Measurements from ENCODE around the gene TMEM151B. TPM values are rescaled to one million over a fixed set of nuclear protein-coding genes. Genes with fewer than 3 reads are reported as not detected.

The TMEM151B gene
- total and polyA plus RNA-seq, 2 of the 13 experiments (the other 11 are each of a cell fraction or from before 2014, with no cell fraction given): not detected

DNA sequence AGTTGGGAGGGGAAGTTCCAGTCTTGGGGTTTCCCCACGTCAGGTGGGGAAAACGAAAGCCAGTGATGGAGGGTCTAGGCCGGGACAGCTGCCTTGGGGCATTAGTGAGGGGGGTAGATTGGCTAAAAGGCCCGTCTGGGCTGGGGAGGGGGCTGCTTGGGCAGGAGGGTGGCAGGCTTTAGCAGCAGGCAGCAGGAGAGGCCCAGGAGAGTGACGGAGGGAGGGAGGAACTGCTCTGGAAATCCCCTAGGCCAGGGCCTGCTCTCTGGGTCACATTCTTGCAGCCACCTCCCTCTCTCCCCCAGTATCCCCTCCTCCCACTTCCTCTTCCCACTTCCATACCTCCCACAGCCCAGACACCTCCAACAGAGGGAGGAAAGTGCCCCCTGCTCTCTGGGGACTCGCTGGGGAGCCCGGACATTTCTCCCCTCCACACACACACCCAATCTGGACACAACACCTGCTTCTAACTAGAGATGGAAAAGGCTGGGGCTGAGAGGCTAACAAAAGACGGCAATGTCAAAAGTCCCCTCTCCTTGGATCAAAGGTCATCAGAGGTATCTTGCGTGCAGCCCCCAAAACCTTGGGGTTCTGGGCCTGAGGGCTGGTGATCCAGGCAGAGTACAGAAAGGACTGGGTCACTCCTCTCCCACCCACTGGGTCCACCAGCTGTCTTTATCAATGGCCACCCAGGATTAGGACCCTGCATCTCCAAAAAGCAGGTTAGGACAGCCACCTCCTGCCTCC, 6.7 kb upstream of the TMEM151B start (continued):
- TF ChIP-seq SMYD3 (CRISPR knock-in tag; IDR thresholded peaks at IDR 0.05) (no peak), ZBTB44 (CRISPR knock-in tag; IDR thresholded peaks at IDR 0.05) (no peak), PCBP2 (optimal IDR thresholded peaks at IDR 0.05; ENCODE audit: low read depth, low read length, poor library complexity, severe bottlenecking) (no peak), ZFP41 (CRISPR knock-in tag; IDR thresholded peaks at IDR 0.05; ENCODE audit: borderline replicate concordance) (no peak), RELA (CRISPR knock-in tag; IDR thresholded peaks at IDR 0.05) (peak; percentile 98), ZNF782 (CRISPR knock-in tag; IDR thresholded peaks at IDR 0.05; ENCODE audit: borderline replicate concordance) (0 out of 2 replicates have a peak, but pooled peaks have one; percentile 51), SP5 (CRISPR knock-in tag; IDR thresholded peaks at IDR 0.05; ENCODE audit: borderline replicate concordance, low read depth) (peak; percentile 35; the same call in 1 of the 2 replicates), ZNF263 (CRISPR knock-in tag; IDR thresholded peaks at IDR 0.05) (peak; percentile 40; the same call in 1 of the 2 replicates), ZNF772 (CRISPR knock-in tag; IDR thresholded peaks at IDR 0.05) (no peak), TFDP2 (CRISPR knock-in tag; IDR thresholded peaks at IDR 0.05) (0 out of 2 replicates have a peak, but pooled peaks have one; percentile 28), CHD4 (IDR thresholded peaks at IDR 0.05; ENCODE audit: borderline replicate concordance, low read length) (no peak)
- TF ChIP-seq, protein P1, sequence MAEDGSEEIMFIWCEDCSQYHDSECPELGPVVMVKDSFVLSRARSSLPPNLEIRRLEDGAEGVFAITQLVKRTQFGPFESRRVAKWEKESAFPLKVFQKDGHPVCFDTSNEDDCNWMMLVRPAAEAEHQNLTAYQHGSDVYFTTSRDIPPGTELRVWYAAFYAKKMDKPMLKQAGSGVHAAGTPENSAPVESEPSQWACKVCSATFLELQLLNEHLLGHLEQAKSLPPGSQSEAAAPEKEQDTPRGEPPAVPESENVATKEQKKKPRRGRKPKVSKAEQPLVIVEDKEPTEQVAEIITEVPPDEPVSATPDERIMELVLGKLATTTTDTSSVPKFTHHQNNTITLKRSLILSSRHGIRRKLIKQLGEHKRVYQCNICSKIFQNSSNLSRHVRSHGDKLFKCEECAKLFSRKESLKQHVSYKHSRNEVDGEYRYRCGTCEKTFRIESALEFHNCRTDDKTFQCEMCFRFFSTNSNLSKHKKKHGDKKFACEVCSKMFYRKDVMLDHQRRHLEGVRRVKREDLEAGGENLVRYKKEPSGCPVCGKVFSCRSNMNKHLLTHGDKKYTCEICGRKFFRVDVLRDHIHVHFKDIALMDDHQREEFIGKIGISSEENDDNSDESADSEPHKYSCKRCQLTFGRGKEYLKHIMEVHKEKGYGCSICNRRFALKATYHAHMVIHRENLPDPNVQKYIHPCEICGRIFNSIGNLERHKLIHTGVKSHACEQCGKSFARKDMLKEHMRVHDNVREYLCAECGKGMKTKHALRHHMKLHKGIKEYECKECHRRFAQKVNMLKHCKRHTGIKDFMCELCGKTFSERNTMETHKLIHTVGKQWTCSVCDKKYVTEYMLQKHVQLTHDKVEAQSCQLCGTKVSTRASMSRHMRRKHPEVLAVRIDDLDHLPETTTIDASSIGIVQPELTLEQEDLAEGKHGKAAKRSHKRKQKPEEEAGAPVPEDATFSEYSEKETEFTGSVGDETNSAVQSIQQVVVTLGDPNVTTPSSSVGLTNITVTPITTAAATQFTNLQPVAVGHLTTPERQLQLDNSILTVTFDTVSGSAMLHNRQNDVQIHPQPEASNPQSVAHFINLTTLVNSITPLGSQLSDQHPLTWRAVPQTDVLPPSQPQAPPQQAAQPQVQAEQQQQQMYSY (CRISPR knock-in tag; IDR thresholded peaks at IDR 0.05): no peak
- TF ChIP-seq, protein P2, sequence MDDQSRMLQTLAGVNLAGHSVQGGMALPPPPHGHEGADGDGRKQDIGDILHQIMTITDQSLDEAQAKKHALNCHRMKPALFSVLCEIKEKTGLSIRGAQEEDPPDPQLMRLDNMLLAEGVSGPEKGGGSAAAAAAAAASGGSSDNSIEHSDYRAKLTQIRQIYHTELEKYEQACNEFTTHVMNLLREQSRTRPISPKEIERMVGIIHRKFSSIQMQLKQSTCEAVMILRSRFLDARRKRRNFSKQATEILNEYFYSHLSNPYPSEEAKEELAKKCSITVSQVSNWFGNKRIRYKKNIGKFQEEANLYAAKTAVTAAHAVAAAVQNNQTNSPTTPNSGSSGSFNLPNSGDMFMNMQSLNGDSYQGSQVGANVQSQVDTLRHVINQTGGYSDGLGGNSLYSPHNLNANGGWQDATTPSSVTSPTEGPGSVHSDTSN (CRISPR knock-in tag; IDR thresholded peaks at IDR 0.05; ENCODE audit: borderline replicate concordance): no peak
- TF ChIP-seq, protein P3, sequence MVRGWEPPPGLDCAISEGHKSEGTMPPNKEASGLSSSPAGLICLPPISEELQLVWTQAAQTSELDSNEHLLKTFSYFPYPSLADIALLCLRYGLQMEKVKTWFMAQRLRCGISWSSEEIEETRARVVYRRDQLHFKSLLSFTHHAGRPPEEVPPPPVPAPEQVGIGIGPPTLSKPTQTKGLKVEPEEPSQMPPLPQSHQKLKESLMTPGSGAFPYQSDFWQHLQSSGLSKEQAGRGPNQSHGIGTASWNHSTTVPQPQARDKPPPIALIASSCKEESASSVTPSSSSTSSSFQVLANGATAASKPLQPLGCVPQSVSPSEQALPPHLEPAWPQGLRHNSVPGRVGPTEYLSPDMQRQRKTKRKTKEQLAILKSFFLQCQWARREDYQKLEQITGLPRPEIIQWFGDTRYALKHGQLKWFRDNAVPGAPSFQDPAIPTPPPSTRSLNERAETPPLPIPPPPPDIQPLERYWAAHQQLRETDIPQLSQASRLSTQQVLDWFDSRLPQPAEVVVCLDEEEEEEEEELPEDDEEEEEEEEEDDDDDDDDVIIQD (CRISPR knock-in tag; IDR thresholded peaks at IDR 0.05; ENCODE audit: low read depth): 0 out of 2 replicates have a peak, but pooled peaks have one; percentile 24
- TF ChIP-seq, protein P4, sequence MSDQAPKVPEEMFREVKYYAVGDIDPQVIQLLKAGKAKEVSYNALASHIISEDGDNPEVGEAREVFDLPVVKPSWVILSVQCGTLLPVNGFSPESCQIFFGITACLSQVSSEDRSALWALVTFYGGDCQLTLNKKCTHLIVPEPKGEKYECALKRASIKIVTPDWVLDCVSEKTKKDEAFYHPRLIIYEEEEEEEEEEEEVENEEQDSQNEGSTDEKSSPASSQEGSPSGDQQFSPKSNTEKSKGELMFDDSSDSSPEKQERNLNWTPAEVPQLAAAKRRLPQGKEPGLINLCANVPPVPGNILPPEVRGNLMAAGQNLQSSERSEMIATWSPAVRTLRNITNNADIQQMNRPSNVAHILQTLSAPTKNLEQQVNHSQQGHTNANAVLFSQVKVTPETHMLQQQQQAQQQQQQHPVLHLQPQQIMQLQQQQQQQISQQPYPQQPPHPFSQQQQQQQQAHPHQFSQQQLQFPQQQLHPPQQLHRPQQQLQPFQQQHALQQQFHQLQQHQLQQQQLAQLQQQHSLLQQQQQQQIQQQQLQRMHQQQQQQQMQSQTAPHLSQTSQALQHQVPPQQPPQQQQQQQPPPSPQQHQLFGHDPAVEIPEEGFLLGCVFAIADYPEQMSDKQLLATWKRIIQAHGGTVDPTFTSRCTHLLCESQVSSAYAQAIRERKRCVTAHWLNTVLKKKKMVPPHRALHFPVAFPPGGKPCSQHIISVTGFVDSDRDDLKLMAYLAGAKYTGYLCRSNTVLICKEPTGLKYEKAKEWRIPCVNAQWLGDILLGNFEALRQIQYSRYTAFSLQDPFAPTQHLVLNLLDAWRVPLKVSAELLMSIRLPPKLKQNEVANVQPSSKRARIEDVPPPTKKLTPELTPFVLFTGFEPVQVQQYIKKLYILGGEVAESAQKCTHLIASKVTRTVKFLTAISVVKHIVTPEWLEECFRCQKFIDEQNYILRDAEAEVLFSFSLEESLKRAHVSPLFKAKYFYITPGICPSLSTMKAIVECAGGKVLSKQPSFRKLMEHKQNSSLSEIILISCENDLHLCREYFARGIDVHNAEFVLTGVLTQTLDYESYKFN (CRISPR knock-in tag; conservative IDR thresholded peaks at IDR 0.05): peak; percentile 61

All from HepG2 (cell line).